Neural progenitor cell (in vitro differentiated cells): ENCODE data around the gene RBMS1. TPM values are rescaled to one million over a fixed set of nuclear protein-coding genes. Genes with fewer than 3 reads are reported as not detected.
A peak's percentile ranks its signal among the peaks of the same experiment; 100 is the strongest.

Experiments
- DNase-seq: peaks from one replicate; pipeline ENCODE4 v3.0.0-alpha.2; 2016; ENCODE audit warnings: low spot score
- H2AFZ ChIP-seq: fragments of 200-600 bp; sonication (generic); replicated peaks from 2 replicates; pipeline ENCODE4 v1.6.1; 2016; ENCODE audit warnings: antibody characterized with exemption
- H3F3A ChIP-seq: fragments of 200-600 bp; sonication (generic); 2 replicates; pipeline ENCODE4 v1.6.1; 2016; ENCODE audit warnings: antibody characterized with exemption, low read depth
- H3K27ac ChIP-seq: fragments of 200-600 bp; sonication (generic); 2 replicates; pipeline ENCODE4 v1.5.1; 2016; ENCODE audit warnings: mild to moderate bottlenecking
- H3K27me3 ChIP-seq: fragments of 200-600 bp; sonication (generic); 2 replicates; pipeline ENCODE4 v1.6.1; 2016; ENCODE audit warnings: mild to moderate bottlenecking, moderate library complexity
- H3K36me3 ChIP-seq: fragments of 200-600 bp; sonication (generic); 2 replicates; pipeline ENCODE4 v1.5.1; 2016
- H3K4me1 ChIP-seq: fragments of 200-600 bp; sonication (generic); 2 replicates; pipeline ENCODE4 v1.6.1; 2016; ENCODE audit warnings: mixed run types
- H3K4me2 ChIP-seq: fragments of 200-600 bp; sonication (generic); 2 replicates; pipeline ENCODE4 v1.6.1; 2016
- H3K4me3 ChIP-seq: fragments of 200-600 bp; sonication (generic); 2 replicates; pipeline ENCODE4 v1.5.1; 2016
- H3K79me2 ChIP-seq: fragments of 200-600 bp; sonication (generic); 2 replicates; pipeline ENCODE4 v1.6.1; 2016; ENCODE audit warnings: low read depth
- H3K9ac ChIP-seq: fragments of 200-600 bp; sonication (generic); 2 replicates; pipeline ENCODE4 v1.6.1; 2016
- H3K9me3 ChIP-seq: fragments of 200-600 bp; sonication (generic); 2 replicates; pipeline ENCODE4 v1.5.1; 2016; ENCODE audit warnings: low read depth
- H4K20me1 ChIP-seq: fragments of 200-600 bp; sonication (generic); 2 replicates; pipeline ENCODE4 v1.6.1; 2016; ENCODE audit warnings: low read depth
- H3K27ac Mint-ChIP-seq: 3 replicates; pipeline ENCODE4 v1.8.0; 2021; ENCODE audit warnings: mixed read lengths
- H3K27me3 Mint-ChIP-seq: 2 replicates; pipeline ENCODE4 v1.8.0; 2022; ENCODE audit warnings: low read depth, mild to moderate bottlenecking, inconsistent platforms, moderate library complexity, mixed read lengths; ENCODE audit not compliant: insufficient read depth
- H3K36me3 Mint-ChIP-seq: 3 replicates; pipeline ENCODE4 v1.8.0; 2021; ENCODE audit warnings: mixed read lengths
- H3K4me1 Mint-ChIP-seq: 3 replicates; pipeline ENCODE4 v1.8.0; 2021; ENCODE audit warnings: mixed read lengths
- H3K4me3 Mint-ChIP-seq: 3 replicates; pipeline ENCODE4 v1.8.0; 2021; ENCODE audit warnings: mild to moderate bottlenecking, moderate library complexity, mixed read lengths
- H3K9me3 Mint-ChIP-seq: 3 replicates; pipeline ENCODE4 v1.8.0; 2020; ENCODE audit warnings: mixed read lengths
- CTCF ChIP-seq: fragments of 200-600 bp; sonication (generic); IDR thresholded peaks from 2 replicates; pipeline ENCODE4 v1.5.1; 2017; ENCODE audit warnings: antibody characterized with exemption, mild to moderate bottlenecking
- EZH2 ChIP-seq: fragments of 200-600 bp; sonication (generic); IDR thresholded peaks from 2 replicates; pipeline ENCODE4 v1.6.1; 2017; ENCODE audit warnings: antibody characterized with exemption, mild to moderate bottlenecking, moderate library complexity
- EZH2phosphoT487 ChIP-seq: fragments of 200-600 bp; sonication (generic); IDR thresholded peaks from 2 replicates; pipeline ENCODE4 v1.6.1; 2017; ENCODE audit warnings: antibody characterized with exemption
- total RNA-seq: library from RNA; depleted of rRNA; stranded (reverse); fragments of >200 nt; gene quantifications from 2 replicates; pipeline ENCODE4 v1.2.3, GENCODE V29; 2015; ENCODE audit warnings: low replicate concordance

RBMS1 gene
- total RNA-seq, 1 donor from 2014 or later: 101 TPM

GRCh38 chr2:160228141-160228917 lies 265.3 kb downstream of the RBMS1 start:
- H3K4me2 ChIP-seq: no peak overlapping the region
- no peaks in the 10 kb centered on the region for H3K36me3 Mint-ChIP-seq
- TF ChIP-seq EZH2: no peak
- TF ChIP-seq EZH2phosphoT487: no peak
- no peak for TF ChIP-seq CTCF
- H3K27ac Mint-ChIP-seq: no peak overlapping the region
- H3F3A ChIP-seq: no peaks in the 10 kb centered on the region
- H3K4me1 ChIP-seq: no peaks in the 10 kb centered on the region
- peaks cover 8% of the 10 kb centered on the region for H3K27me3 Mint-ChIP-seq
- DNase-seq: no peak
- no peaks in the 10 kb centered on the region for H3K36me3 ChIP-seq
- no peaks in the 10 kb centered on the region for H3K27me3 ChIP-seq
- H3K9me3 Mint-ChIP-seq: no peaks in the 10 kb centered on the region
- H3K9me3 ChIP-seq: no peaks in the 10 kb centered on the region
- H3K79me2 ChIP-seq: no peaks in the 10 kb centered on the region
- H3K4me1 Mint-ChIP-seq: peaks cover 27% of the 10 kb centered on the region
- H2AFZ ChIP-seq: no peak overlapping the region
- no peak overlapping the region for H3K4me3 Mint-ChIP-seq
- H3K9ac ChIP-seq: no peak overlapping the region
- no peak overlapping the region for H3K4me3 ChIP-seq
- H4K20me1 ChIP-seq: no peaks in the 10 kb centered on the region
- H3K27ac ChIP-seq: no peak overlapping the region

GRCh38 chr2:160227293-160227915 lies 266.2 kb downstream of the RBMS1 start:
- peak overlapping the region; percentile 18 for H3K27ac Mint-ChIP-seq
- Histone ChIP-seq H2AFZ (no peak overlapping the region), H3K36me3 (no peaks in the 10 kb centered on the region), H3K9me3 (no peaks in the 10 kb centered on the region), H3K4me3 (no peak overlapping the region), H3K79me2 (no peaks in the 10 kb centered on the region), H3K27ac (no peak overlapping the region), H3K4me1 (no peaks in the 10 kb centered on the region), H3K4me2 (no peak overlapping the region), H4K20me1 (no peaks in the 10 kb centered on the region), H3F3A (no peaks in the 10 kb centered on the region), H3K9ac (no peak overlapping the region), H3K27me3 (no peaks in the 10 kb centered on the region)
- TF ChIP-seq CTCF: no peak
- no peak for TF ChIP-seq EZH2phosphoT487
- peaks cover 27% of the 10 kb centered on the region for H3K4me1 Mint-ChIP-seq
- peaks cover 8% of the 10 kb centered on the region for H3K27me3 Mint-ChIP-seq
- H3K9me3 Mint-ChIP-seq: peaks cover 3% of the 10 kb centered on the region
- no peaks in the 10 kb centered on the region for H3K36me3 Mint-ChIP-seq
- no peak for DNase-seq
- H3K4me3 Mint-ChIP-seq: no peak overlapping the region

GRCh38 chr2:160226367-160226766 lies 267.2 kb downstream of the RBMS1 start:
- Mint-ChIP-seq H3K4me3 (no peak overlapping the region), H3K4me1 (peaks cover 29% of the 10 kb centered on the region), H3K9me3 (peaks cover 3% of the 10 kb centered on the region), H3K36me3 (no peaks in the 10 kb centered on the region), H3K27me3 (peaks cover 3% of the 10 kb centered on the region), H3K27ac (peak overlapping the region; percentile 16)
- TF ChIP-seq EZH2phosphoT487 (no peak), EZH2 (no peak), CTCF (no peak)
- Histone ChIP-seq H3F3A (no peaks in the 10 kb centered on the region), H3K27me3 (no peaks in the 10 kb centered on the region), H3K4me2 (no peak overlapping the region), H2AFZ (no peak overlapping the region), H3K4me1 (peaks cover 1% of the 10 kb centered on the region), H4K20me1 (no peaks in the 10 kb centered on the region), H3K9me3 (no peaks in the 10 kb centered on the region), H3K36me3 (no peaks in the 10 kb centered on the region), H3K9ac (no peak overlapping the region), H3K27ac (no peak overlapping the region), H3K4me3 (no peak overlapping the region), H3K79me2 (no peaks in the 10 kb centered on the region)
- DNase-seq: no peak
